OCI-LY1 (cell line): ENCODE results near the gene KCNJ9.

Experiments used
- H2AFZ ChIP-seq: fragments of 200-600 bp; sonication (generic), shearing (Covaris generic); 2 replicates; pipeline ENCODE4 v1.6.0; 2014; ENCODE audit warnings: antibody characterized with exemption, mild to moderate bottlenecking, low read length
- H3F3A ChIP-seq: fragments of 200-600 bp; sonication (generic), shearing (Covaris generic); 2 replicates; pipeline ENCODE4 v1.6.0; 2014; ENCODE audit warnings: mild to moderate bottlenecking, antibody characterized with exemption, low read length, moderate library complexity; ENCODE audit not compliant: insufficient read depth
- H3K27ac ChIP-seq: fragments of 200-600 bp; sonication (generic); 2 replicates; pipeline ENCODE4 v1.5.1; 2014; ENCODE audit warnings: low read length, mixed run types, mild to moderate bottlenecking, low read depth; ENCODE audit not compliant: poor library complexity, severe bottlenecking
- H3K27me3 ChIP-seq: fragments of 200-600 bp; sonication (generic); 2 replicates; pipeline ENCODE4 v1.6.0; 2014; ENCODE audit warnings: antibody characterized with exemption, mild to moderate bottlenecking, low read length, moderate library complexity; ENCODE audit not compliant: insufficient read depth
- H3K36me3 ChIP-seq: fragments of 200-600 bp; sonication (generic); 2 replicates; pipeline ENCODE4 v1.6.1; 2014; ENCODE audit warnings: mild to moderate bottlenecking, antibody characterized with exemption, low read length, moderate library complexity, mixed read lengths; ENCODE audit not compliant: insufficient read depth
- H3K4me1 ChIP-seq: fragments of 200-600 bp; sonication (generic); 2 replicates; pipeline ENCODE4 v1.5.1; 2014; ENCODE audit warnings: mild to moderate bottlenecking, low read length, moderate library complexity; ENCODE audit not compliant: insufficient read depth, severe bottlenecking
- H3K4me2 ChIP-seq: fragments of 200-600 bp; sonication (generic), shearing (Covaris generic); 2 replicates; pipeline ENCODE4 v1.6.1; 2014; ENCODE audit warnings: low read length
- H3K4me3 ChIP-seq: fragments of 200-600 bp; sonication (generic); 2 replicates; pipeline ENCODE4 v1.5.1; 2014; ENCODE audit warnings: low read length, low read depth, mild to moderate bottlenecking, mixed read lengths; ENCODE audit not compliant: poor library complexity, severe bottlenecking
- H3K79me2 ChIP-seq: fragments of 200-600 bp; shearing (Covaris generic); 2 replicates; pipeline ENCODE4 v1.6.1; 2016; ENCODE audit warnings: mixed run types, low read length, mixed read lengths; ENCODE audit not compliant: insufficient read depth
- H3K9ac ChIP-seq: fragments of 200-600 bp; sonication (generic), shearing (Covaris generic); 2 replicates; pipeline ENCODE4 v1.6.1; 2014; ENCODE audit warnings: mild to moderate bottlenecking, low read length, mixed read lengths
- H3K9me2 ChIP-seq: fragments of 200-600 bp; sonication (generic), shearing (Covaris generic); 2 replicates; pipeline ENCODE4 v1.6.1; 2014; ENCODE audit warnings: low read depth, mild to moderate bottlenecking, low read length, mixed read lengths
- H3K9me3 ChIP-seq: fragments of 200-600 bp; shearing (Covaris generic); 2 replicates; pipeline ENCODE4 v1.6.1; 2014; ENCODE audit warnings: low read length, mixed read lengths
- H4K20me1 ChIP-seq: fragments of 200-600 bp; sonication (generic), shearing (Covaris generic); 2 replicates; pipeline ENCODE4 v1.6.0; 2016; ENCODE audit warnings: mild to moderate bottlenecking, low read length; ENCODE audit not compliant: insufficient read depth
- EZH2 ChIP-seq: fragments of 200-600 bp; sonication (generic), shearing (Covaris generic); IDR thresholded peaks from 2 replicates; pipeline ENCODE4 v1.8.0; 2017; ENCODE audit warnings: borderline replicate concordance, mixed run types, mild to moderate bottlenecking, antibody characterized with exemption, low read length, moderate library complexity, mixed read lengths
- TF ChIP-seq, protein P1 (sequence below): fragments of 200-600 bp; sonication (generic), shearing (Covaris generic); IDR thresholded peaks from 2 replicates; pipeline ENCODE4 v1.5.1; 2017; ENCODE audit warnings: mild to moderate bottlenecking, antibody characterized with exemption, low read length, moderate library complexity, mixed read lengths

The KCNJ9 gene

GRCh38 chr1:160056648-160057169 is 24.6 kb upstream of the KCNJ9 start:
- H3K27me3 ChIP-seq = 0 out of 2 replicates have a peak, but pooled peaks cover 3% of the 10 kb centered on the region
- no peaks in the 10 kb centered on the region for H4K20me1 ChIP-seq
- H3K9me3 ChIP-seq = no peaks in the 10 kb centered on the region

GRCh38 chr1:160058087-160058486 is 23.3 kb upstream of the KCNJ9 start:
- Histone ChIP-seq H3K36me3 (no peaks in the 10 kb centered on the region), H3K4me3 (no peak overlapping the region), H3K27me3 (peaks cover 3% of the 10 kb centered on the region; the same call in 1 of the 2 replicates), H3K4me1 (no peaks in the 10 kb centered on the region), H3K79me2 (no peaks in the 10 kb centered on the region), H2AFZ (no peak overlapping the region), H3K9me3 (no peaks in the 10 kb centered on the region), H3F3A (no peaks in the 10 kb centered on the region), H3K9ac (no peak overlapping the region), H3K9me2 (no peaks in the 10 kb centered on the region), H3K4me2 (no peak overlapping the region), H3K27ac (no peak overlapping the region), H4K20me1 (no peaks in the 10 kb centered on the region)
- TF ChIP-seq EZH2 = no peak
- TF ChIP-seq, protein P1, sequence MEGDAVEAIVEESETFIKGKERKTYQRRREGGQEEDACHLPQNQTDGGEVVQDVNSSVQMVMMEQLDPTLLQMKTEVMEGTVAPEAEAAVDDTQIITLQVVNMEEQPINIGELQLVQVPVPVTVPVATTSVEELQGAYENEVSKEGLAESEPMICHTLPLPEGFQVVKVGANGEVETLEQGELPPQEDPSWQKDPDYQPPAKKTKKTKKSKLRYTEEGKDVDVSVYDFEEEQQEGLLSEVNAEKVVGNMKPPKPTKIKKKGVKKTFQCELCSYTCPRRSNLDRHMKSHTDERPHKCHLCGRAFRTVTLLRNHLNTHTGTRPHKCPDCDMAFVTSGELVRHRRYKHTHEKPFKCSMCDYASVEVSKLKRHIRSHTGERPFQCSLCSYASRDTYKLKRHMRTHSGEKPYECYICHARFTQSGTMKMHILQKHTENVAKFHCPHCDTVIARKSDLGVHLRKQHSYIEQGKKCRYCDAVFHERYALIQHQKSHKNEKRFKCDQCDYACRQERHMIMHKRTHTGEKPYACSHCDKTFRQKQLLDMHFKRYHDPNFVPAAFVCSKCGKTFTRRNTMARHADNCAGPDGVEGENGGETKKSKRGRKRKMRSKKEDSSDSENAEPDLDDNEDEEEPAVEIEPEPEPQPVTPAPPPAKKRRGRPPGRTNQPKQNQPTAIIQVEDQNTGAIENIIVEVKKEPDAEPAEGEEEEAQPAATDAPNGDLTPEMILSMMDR = peak; percentile 41

More at GRCh38 chr1:160056648-160057169, 24.6 kb upstream of the KCNJ9 start:
- H3K79me2 ChIP-seq = no peaks in the 10 kb centered on the region
- no peak overlapping the region for H3K4me3 ChIP-seq
- no peaks in the 10 kb centered on the region for H3K4me1 ChIP-seq
- H3F3A ChIP-seq = no peaks in the 10 kb centered on the region
- no peak overlapping the region for H2AFZ ChIP-seq
- no peak for TF ChIP-seq EZH2
- TF ChIP-seq, protein P1 = no peak
- H3K4me2 ChIP-seq = no peak overlapping the region
- no peak overlapping the region for H3K9ac ChIP-seq
- H3K9me2 ChIP-seq = no peaks in the 10 kb centered on the region
- no peaks in the 10 kb centered on the region for H3K36me3 ChIP-seq
- H3K27ac ChIP-seq = no peak overlapping the region

DNA sequence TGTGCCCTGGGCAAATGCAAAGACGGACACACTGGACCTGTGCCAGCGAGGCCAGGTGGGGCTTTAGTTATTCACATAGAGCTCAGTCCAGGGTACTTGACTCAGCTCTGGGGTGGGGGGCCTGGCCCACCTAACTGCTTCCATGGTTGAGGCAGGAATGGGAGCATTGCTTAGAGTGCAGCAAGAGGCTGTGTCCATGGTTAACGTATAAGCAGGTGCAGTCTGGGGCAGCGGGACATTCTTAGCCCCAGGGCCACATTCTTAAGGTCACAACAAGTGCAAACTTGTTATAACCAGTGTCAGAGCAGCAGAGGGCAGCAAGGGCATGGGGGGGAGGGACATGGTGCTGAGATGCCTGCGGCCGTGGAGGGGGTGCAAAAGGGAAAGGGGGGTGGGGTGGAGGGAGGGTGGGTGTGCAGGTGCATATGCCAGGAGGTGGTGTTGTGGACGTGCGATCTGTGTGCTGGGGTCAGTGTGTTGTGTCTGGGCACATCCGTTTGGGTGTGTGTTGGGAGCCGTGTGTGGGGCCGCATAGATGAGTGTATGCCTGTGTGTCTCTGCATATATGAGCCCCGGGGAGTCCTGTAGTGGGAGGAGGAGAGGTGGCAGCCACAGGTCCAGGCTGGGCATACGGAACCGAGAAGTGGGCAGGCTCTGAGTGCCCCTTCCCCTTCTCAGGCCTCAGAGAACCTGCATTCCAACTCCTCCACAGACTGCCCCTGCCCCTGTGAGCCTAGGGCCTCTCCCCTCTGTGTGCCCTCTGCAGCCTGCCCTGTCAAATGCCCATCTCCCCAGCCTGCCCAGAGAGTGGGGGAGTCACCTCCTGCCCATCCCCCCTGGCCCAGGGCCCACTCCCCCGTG is 19.7 kb upstream of the KCNJ9 start:
- no peak overlapping the region for H3K4me2 ChIP-seq
- no peaks in the 10 kb centered on the region for H4K20me1 ChIP-seq
- H3K36me3 ChIP-seq = no peaks in the 10 kb centered on the region
- H3K4me3 ChIP-seq = no peak overlapping the region
- TF ChIP-seq, protein P1 = no peak
- TF ChIP-seq EZH2 = no peak
- no peak overlapping the region for H3K27ac ChIP-seq
- no peaks in the 10 kb centered on the region for H3K9me3 ChIP-seq
- H3K27me3 ChIP-seq = peaks cover under 1% of the 10 kb centered on the region
- no peaks in the 10 kb centered on the region for H3F3A ChIP-seq
- no peaks in the 10 kb centered on the region for H3K4me1 ChIP-seq
- no peaks in the 10 kb centered on the region for H3K9me2 ChIP-seq
- H2AFZ ChIP-seq = no peak overlapping the region
- H3K79me2 ChIP-seq = no peaks in the 10 kb centered on the region
- no peak overlapping the region for H3K9ac ChIP-seq
